ENCODE measurements around the gene HTRA2. TPM values are rescaled to one million over a fixed set of nuclear protein-coding genes. Genes with fewer than 3 reads are reported as not detected.

The HTRA2 gene
- total RNA-seq, 4 donors from 2014 or later = 13.1 to 40.1 (median 33.9) TPM

- intact Hi-C loops (cut with DNase I; ENCODE audit: low total_unique reads) = no loop called here
- Histone ChIP-seq H3K9me3 (no peaks in the 10 kb centered on the region), H3K4me3 (no peak overlapping the region), H3K36me3 (no peaks in the 10 kb centered on the region), H3K4me1 (no peaks in the 10 kb centered on the region), H3K27me3 (no peaks in the 10 kb centered on the region), H3K27ac (no peak overlapping the region)
- no peak for DNase-seq
- no peak for TF ChIP-seq POLR2A (IDR thresholded peaks at IDR 0.05)
- TF ChIP-seq CTCF (IDR thresholded peaks at IDR 0.05) = no peak
These were observed 32.5 kb downstream of the HTRA2 start for GRCh38 chr2:74562126-74562775.

- Histone ChIP-seq H3K27me3 (no peaks in the 10 kb centered on the region), H3K4me3 (no peak overlapping the region), H3K36me3 (no peaks in the 10 kb centered on the region), H3K27ac (no peak overlapping the region), H3K4me1 (no peaks in the 10 kb centered on the region), H3K9me3 (no peaks in the 10 kb centered on the region)
- DNase-seq = no peak
- intact Hi-C loops (cut with DNase I; ENCODE audit: low total_unique reads) = no loop called here
- no peak for TF ChIP-seq CTCF (IDR thresholded peaks at IDR 0.05)
These were observed 34.5 kb downstream of the HTRA2 start for GRCh38 chr2:74564222-74564621.

GRCh38 chr2:74566076-74566753, 36.5 kb downstream of the HTRA2 start:
- H3K9me3 ChIP-seq = no peaks in the 10 kb centered on the region
- H3K4me1 ChIP-seq = no peaks in the 10 kb centered on the region
- no peaks in the 10 kb centered on the region for H3K27me3 ChIP-seq
- no peak overlapping the region for H3K27ac ChIP-seq
- no peak for TF ChIP-seq POLR2A (IDR thresholded peaks at IDR 0.05)
- TF ChIP-seq CTCF (IDR thresholded peaks at IDR 0.05) = no peak
- no peaks in the 10 kb centered on the region for H3K36me3 ChIP-seq
- intact Hi-C loops (cut with DNase I; ENCODE audit: low total_unique reads) = no loop called here
- DNase-seq = no peak
- H3K4me3 ChIP-seq = no peak overlapping the region

GRCh38 chr2:74566754-74567085, 37.0 kb downstream of the HTRA2 start:
- Histone ChIP-seq H3K4me1 (no peaks in the 10 kb centered on the region), H3K27me3 (no peaks in the 10 kb centered on the region), H3K9me3 (no peaks in the 10 kb centered on the region), H3K36me3 (no peaks in the 10 kb centered on the region), H3K27ac (no peak overlapping the region), H3K4me3 (no peak overlapping the region)
- intact Hi-C loops (cut with DNase I; ENCODE audit: low total_unique reads) = no loop called here
- TF ChIP-seq CTCF (IDR thresholded peaks at IDR 0.05) (no peak), POLR2A (IDR thresholded peaks at IDR 0.05) (no peak)
- DNase-seq = no peak

GRCh38 chr2:74567881-74568280, 38.1 kb downstream of the HTRA2 start:
- H3K27ac ChIP-seq = no peak overlapping the region
- TF ChIP-seq CTCF (IDR thresholded peaks at IDR 0.05) (no peak), POLR2A (IDR thresholded peaks at IDR 0.05) (no peak)
- no peaks in the 10 kb centered on the region for H3K4me1 ChIP-seq
- H3K36me3 ChIP-seq = no peaks in the 10 kb centered on the region
- H3K4me3 ChIP-seq = no peak overlapping the region
- no peaks in the 10 kb centered on the region for H3K27me3 ChIP-seq
- DNase-seq = no peak
- intact Hi-C loops (cut with DNase I; ENCODE audit: low total_unique reads) = no loop called here
- H3K9me3 ChIP-seq = no peaks in the 10 kb centered on the region
